Osteoblast (primary cell): ENCODE data around the gene CEP89. TPM values are rescaled to one million over a fixed set of nuclear protein-coding genes. Genes with fewer than 3 reads are reported as not detected.

Experiments used
- DNase-seq: peaks from one replicate; pipeline ENCODE4 v3.0.0; 2011; ENCODE audit warnings: low spot score, mixed read lengths; ENCODE audit not compliant: insufficient read length; ENCODE audit errors: missing footprints
- H2AFZ ChIP-seq: 2 replicates; pipeline ENCODE4 v1.6.0; 2011; ENCODE audit warnings: mild to moderate bottlenecking, low read length
- H3K27ac ChIP-seq: 2 replicates; pipeline ENCODE4 v1.5.1; 2011; ENCODE audit warnings: mild to moderate bottlenecking, low read depth, low read length, moderate library complexity
- H3K27me3 ChIP-seq: 2 replicates; pipeline ENCODE4 v1.6.0; 2012; ENCODE audit warnings: mild to moderate bottlenecking, control low read depth, inconsistent platforms, low read length, moderate library complexity; ENCODE audit not compliant: insufficient read depth
- H3K36me3 ChIP-seq: 2 replicates; pipeline ENCODE4 v1.5.1; 2011; ENCODE audit warnings: mild to moderate bottlenecking, low read length, control low read depth, moderate library complexity; ENCODE audit not compliant: insufficient read depth
- H3K4me1 ChIP-seq: 2 replicates; pipeline ENCODE4 v1.5.1; 2011; ENCODE audit warnings: mild to moderate bottlenecking, low read length, control low read depth, moderate library complexity; ENCODE audit not compliant: insufficient read depth
- H3K4me2 ChIP-seq: 2 replicates; pipeline ENCODE4 v1.6.0; 2011; ENCODE audit warnings: mild to moderate bottlenecking, low read length; ENCODE audit not compliant: insufficient read depth
- H3K4me3 ChIP-seq: fragments of 200-600 bp; sonication (generic); 3 replicates; pipeline ENCODE4 v1.5.1; 2012; ENCODE audit warnings: mild to moderate bottlenecking, low read length, inconsistent platforms; ENCODE audit not compliant: insufficient read depth
- H3K79me2 ChIP-seq: 2 replicates; pipeline ENCODE4 v1.6.0; 2012; ENCODE audit warnings: mild to moderate bottlenecking, low read length, control low read depth, inconsistent platforms; ENCODE audit not compliant: insufficient read depth
- H3K9me3 ChIP-seq: 2 replicates; pipeline ENCODE4 v1.5.1; 2011; ENCODE audit warnings: low read depth, low read length, control low read depth
- H4K20me1 ChIP-seq: 2 replicates; pipeline ENCODE4 v1.6.0; 2012; ENCODE audit warnings: mild to moderate bottlenecking, low read length, control low read depth; ENCODE audit not compliant: insufficient read depth
- total RNA-seq: library from RNA; depleted of rRNA; stranded (reverse); fragments of >200 nt; gene quantifications from 2 replicates; pipeline ENCODE4 v1.2.3, GENCODE V29; 2012
- TF ChIP-seq, protein P1 (sequence below): IDR thresholded peaks from 2 replicates; pipeline ENCODE4 v1.5.1; 2011; ENCODE audit warnings: mild to moderate bottlenecking, low read depth, low read length, moderate library complexity; ENCODE audit errors: extremely low read depth

The CEP89 gene
- total RNA-seq, 1 donor = 18.5 TPM

DNA sequence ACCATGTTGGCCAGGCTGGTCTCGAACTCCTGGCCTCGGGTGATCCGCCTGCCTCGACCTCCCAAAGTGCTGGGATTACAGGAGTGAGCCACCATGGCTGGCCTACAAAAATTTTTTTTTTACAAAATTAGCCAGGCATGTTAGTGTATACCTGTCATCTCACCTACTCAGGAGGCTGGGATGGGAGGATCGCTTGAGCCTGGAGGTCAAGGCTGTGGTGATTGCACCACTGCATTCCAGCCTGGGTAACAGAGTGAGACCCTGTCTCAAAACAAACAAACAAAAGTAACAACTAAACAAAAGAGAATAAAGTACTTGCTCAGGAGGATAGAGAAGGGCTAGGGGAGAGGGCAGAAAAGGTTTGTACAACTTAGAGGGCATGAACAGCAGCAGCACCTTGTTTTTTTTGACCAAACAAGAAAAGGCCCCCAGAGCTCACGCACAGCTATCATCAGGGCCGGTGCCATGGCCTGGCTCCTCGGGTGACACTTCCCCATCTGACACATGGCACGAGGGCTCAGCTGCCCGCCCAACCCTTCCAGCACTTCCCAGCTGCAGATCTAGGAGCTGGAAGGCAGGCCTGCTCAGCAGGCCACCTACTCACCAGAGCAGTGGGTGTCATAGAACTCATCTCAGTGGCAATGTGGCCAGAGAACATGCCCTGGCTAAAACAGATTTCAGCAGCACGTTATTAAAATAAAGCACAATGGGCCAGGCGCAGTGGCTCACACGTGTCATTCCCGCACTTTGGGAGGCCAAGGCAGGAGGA lies 93.6 kb downstream of the CEP89 start:
- no peaks in the 10 kb centered on the region for H3K79me2 ChIP-seq
- no peaks in the 10 kb centered on the region for H3K27me3 ChIP-seq
- H3K27ac ChIP-seq = no peak overlapping the region
- H4K20me1 ChIP-seq = no peaks in the 10 kb centered on the region
- H3K4me1 ChIP-seq = peaks cover 5% of the 10 kb centered on the region
- H3K36me3 ChIP-seq = no peaks in the 10 kb centered on the region
- H3K4me2 ChIP-seq = no peak overlapping the region
- TF ChIP-seq, protein P1, sequence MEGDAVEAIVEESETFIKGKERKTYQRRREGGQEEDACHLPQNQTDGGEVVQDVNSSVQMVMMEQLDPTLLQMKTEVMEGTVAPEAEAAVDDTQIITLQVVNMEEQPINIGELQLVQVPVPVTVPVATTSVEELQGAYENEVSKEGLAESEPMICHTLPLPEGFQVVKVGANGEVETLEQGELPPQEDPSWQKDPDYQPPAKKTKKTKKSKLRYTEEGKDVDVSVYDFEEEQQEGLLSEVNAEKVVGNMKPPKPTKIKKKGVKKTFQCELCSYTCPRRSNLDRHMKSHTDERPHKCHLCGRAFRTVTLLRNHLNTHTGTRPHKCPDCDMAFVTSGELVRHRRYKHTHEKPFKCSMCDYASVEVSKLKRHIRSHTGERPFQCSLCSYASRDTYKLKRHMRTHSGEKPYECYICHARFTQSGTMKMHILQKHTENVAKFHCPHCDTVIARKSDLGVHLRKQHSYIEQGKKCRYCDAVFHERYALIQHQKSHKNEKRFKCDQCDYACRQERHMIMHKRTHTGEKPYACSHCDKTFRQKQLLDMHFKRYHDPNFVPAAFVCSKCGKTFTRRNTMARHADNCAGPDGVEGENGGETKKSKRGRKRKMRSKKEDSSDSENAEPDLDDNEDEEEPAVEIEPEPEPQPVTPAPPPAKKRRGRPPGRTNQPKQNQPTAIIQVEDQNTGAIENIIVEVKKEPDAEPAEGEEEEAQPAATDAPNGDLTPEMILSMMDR = no peak
- DNase-seq = no peak
- H2AFZ ChIP-seq = no peak overlapping the region
- H3K9me3 ChIP-seq = no peaks in the 10 kb centered on the region
- no peak overlapping the region for H3K4me3 ChIP-seq

DNA sequence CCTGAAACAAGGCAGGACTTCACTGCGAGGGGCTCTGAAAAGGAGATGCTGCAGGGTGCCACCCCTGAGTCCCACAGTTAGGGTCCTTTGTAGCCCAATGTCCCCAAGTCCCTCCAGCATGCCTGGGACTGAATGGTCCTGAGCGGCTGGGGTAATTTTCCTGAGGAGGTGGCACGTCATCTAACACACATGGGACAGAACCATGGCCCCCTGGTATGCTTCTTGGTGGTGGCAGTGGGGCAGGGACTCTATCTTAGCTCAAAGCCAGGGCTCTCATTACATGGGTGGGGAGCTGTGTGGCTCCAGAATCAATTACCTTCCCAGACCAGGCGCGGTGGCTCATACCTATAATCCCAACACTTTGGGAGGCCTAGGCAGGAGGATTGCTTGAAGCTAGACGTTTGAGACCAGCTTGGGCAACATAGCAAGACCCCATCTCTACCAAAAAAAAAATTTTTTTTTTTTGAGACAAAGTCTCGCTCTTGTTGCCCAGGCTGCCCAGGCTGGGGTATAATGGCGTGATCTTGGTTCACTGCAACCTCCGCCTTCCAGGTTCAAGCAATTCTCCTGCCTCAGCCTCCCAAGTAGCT lies 94.3 kb downstream of the CEP89 start:
- peaks cover 5% of the 10 kb centered on the region for H3K4me1 ChIP-seq
- no peak overlapping the region for H2AFZ ChIP-seq
- H3K4me3 ChIP-seq = peak overlapping the region; percentile 28
- TF ChIP-seq, protein P1 = no peak
- DNase-seq = peak; percentile 52
- H3K9me3 ChIP-seq = no peaks in the 10 kb centered on the region
- no peaks in the 10 kb centered on the region for H3K27me3 ChIP-seq
- H3K79me2 ChIP-seq = no peaks in the 10 kb centered on the region
- H4K20me1 ChIP-seq = no peaks in the 10 kb centered on the region
- H3K27ac ChIP-seq = peak overlapping the region; percentile 83
- no peaks in the 10 kb centered on the region for H3K36me3 ChIP-seq
- peak overlapping the region; percentile 16 for H3K4me2 ChIP-seq

DNA sequence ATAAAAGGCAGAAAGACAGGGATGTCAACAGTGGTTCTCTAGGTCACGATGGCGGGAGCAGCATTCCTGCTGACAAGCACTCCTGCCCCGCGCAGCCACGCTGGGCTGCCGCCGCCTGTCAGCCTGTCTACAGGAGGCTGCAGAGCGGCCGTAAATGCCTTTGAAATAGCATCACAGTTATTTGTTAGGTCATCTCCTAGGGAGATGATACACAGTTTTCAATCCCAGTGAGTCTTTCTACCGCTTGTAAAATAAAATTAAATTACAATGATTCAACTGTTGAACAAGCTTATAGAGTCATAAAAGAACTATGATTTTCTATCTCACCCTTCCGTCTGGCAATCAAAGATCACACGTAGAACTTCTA lies 94.9 kb downstream of the CEP89 start:
- Histone ChIP-seq H2AFZ (no peak overlapping the region), H3K4me3 (no peak overlapping the region), H3K27ac (peak overlapping the region; percentile 83), H3K9me3 (no peaks in the 10 kb centered on the region), H3K27me3 (no peaks in the 10 kb centered on the region), H3K4me1 (peaks cover 5% of the 10 kb centered on the region), H4K20me1 (no peaks in the 10 kb centered on the region), H3K4me2 (peak overlapping the region; percentile 16), H3K79me2 (no peaks in the 10 kb centered on the region), H3K36me3 (no peaks in the 10 kb centered on the region)
- DNase-seq = peak; percentile 93
- TF ChIP-seq, protein P1 = no peak

DNA sequence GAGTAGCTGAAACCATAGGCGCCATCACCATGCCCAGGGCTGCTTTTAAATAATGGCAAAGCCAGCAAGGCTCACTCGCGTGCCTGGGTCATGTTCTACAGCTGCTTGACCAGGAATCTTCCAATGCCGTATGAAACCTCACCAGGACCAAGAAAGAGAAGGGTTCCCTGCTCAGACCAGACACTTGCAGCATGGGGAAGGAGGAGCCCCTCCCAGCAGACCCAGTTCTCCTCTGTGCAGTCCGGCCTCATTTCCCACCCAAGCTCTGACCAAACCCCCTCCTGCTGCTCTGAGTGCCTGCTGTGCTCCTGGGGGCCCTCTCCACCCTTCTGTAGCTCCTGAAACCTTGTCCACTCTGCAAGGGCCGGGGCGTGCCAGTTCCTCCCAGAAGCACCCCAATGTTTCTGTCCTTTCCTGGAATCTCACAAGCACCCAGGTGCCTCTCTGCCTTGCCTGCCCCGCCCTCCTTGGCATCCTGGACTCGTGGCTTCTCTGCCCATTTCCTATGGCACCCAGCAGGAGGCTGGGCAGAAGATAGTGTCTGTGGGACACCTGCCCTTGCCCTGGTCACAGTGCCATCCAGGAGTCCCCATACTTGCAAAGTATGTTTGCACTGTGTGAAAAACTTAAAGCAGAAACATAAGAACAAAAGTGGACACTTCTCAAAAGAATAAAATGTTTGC lies 95.4 kb downstream of the CEP89 start:
- Histone ChIP-seq H3K4me2 (no peak overlapping the region), H3K79me2 (no peaks in the 10 kb centered on the region), H3K27me3 (no peaks in the 10 kb centered on the region), H3K4me3 (no peak overlapping the region), H4K20me1 (no peaks in the 10 kb centered on the region), H2AFZ (no peak overlapping the region), H3K4me1 (peaks cover 5% of the 10 kb centered on the region), H3K36me3 (no peaks in the 10 kb centered on the region), H3K27ac (no peak overlapping the region), H3K9me3 (no peaks in the 10 kb centered on the region)
- TF ChIP-seq, protein P1 = no peak
- DNase-seq = no peak
